HG03558 (cell line): ENCODE measurements around the gene GLI3.

Experiments used
- ATAC-seq: cut with Tn5 transposase; IDR thresholded peaks from one replicate; pipeline ENCODE4 v1.9.1; 2021; ENCODE audit warnings: moderate number of reproducible peaks; ENCODE audit not compliant: unreplicated experiment; ENCODE audit errors: extremely low read depth

GLI3 gene

DNA sequence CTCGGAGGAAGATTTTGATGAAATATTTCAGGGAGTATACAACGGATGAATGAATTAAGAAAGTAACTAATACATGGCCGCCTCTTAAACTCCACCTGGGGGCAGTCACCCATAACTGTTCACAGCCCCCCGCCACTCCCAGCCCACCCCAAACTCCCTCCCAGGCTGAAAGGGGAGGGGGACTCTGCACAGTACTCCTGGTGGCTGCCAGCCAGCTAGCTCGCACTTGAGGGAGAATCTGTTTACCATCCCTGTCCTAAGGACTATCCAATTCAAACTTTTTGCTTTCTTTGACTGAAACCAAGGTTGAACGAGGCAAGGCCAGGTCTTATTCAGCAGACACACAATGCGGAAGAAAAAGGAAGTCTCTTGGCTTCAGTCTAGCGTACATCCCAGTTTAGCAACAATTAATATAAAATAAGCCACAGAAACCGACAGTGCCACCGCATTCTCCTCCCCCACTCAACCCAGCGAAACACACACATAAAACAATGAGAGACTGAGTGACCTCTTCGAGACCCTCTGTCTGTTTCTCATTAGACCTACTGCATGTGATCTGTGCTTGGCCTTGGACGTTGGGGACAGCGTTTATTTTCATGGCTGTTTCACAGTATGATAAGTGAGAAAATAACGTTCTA, 219.5 kb downstream of the GLI3 start:
- no peak for ATAC-seq

GRCh38 chr7:42016517-42016916, 220.5 kb downstream of the GLI3 start:
- no peak for ATAC-seq

DNA sequence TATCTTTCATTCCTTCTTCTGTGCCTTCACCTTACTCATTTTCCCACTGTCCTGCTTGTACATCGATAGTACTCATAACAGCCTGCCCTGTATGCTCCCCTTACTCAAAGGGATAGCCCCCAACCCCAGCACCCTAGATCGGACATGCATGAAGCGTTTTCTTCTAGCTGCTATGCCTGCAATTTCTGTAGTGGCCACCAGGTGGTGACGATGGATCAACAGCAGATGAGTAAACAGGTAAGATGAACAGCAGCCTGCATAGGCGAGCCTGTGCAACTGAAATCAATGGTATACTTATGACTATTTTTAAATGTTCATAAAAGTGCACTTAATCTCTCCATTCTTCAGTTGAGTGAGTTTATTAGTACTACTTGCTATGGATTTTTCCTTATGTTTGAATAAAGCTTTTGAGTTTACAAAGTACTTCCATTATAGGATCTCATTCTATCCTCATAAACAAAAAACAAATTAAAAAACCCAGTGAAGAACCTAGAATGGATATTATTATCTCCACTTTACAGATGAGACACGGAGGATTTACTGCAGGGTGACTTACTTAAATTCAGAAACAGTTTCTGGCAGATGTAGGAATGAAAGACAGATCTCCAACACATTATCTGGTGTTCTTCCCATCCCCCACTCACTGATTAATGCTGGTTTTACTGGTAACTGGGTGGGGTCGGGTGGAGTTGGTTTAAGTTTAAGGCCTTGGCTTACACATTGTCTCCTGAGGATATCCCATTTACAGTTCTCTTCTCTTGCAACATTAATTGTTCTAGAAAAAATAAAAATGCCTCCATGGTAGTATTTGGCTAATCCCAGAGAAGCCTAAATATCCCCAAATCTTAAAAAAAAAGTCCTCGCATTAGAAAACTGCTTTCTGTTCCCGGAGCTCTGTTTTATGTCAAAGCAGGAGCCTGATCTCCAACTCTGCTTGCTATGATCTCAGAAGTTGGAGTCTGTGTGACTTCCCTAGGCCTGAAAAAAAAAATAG, 222.1 kb downstream of the GLI3 start:
- no peak for ATAC-seq

DNA sequence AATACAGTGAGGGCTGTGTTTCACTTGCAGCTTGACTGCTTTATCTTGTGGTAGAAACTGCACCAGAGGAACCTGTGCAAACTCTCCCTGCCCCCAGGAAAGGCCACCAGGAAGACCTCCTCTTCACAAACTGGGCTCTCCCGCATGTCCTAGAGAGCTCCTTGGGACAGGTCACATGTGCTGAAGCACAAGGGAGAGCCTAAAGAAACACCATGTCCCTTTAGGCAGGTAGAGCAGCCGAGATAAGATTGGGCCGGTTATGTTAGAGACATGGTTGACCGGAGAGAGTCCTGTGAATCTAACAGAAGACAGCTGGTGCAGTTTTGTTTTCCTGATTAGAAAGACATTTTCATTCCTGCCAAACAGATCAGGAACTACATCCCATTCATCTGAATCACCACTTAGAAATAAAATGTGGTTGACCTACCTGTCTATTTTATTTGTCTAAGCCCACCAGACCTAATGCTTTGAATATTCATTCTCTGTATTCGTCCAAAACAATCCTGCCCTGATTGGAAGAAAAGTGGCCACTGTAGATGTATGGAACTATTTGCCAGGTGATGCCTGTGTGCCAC, 224.1 kb downstream of the GLI3 start:
- ATAC-seq = no peak

- no peak for ATAC-seq
These were observed 224.7 kb downstream of the GLI3 start for GRCh38 chr7:42012313-42012712.

- ATAC-seq = no peak
These were observed 225.2 kb downstream of the GLI3 start for GRCh38 chr7:42011846-42012245.

- no peak for ATAC-seq
These were observed 226.3 kb downstream of the GLI3 start for GRCh38 chr7:42010751-42011150.

GRCh38 chr7:42006801-42007513, 230.1 kb downstream of the GLI3 start:
- no peak for ATAC-seq

DNA sequence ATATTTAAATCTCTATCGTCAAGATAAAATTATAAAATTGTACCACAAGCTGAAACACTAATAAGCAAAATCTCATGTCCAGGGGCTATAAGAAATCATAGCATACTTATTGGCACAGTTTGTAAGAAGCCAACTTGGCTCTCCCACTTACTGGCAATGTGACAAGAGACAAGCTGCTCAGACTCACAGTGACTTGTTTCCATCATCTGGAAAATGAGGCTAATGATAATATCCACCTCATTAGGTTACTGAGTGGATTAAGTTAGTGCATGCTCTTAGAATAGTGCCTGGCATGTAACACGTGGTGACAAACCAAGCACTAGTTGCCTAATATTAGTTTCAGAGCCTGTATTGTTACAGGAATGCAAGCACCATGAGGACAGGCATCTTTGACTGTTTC, 234.4 kb downstream of the GLI3 start:
- no peak for ATAC-seq

DNA sequence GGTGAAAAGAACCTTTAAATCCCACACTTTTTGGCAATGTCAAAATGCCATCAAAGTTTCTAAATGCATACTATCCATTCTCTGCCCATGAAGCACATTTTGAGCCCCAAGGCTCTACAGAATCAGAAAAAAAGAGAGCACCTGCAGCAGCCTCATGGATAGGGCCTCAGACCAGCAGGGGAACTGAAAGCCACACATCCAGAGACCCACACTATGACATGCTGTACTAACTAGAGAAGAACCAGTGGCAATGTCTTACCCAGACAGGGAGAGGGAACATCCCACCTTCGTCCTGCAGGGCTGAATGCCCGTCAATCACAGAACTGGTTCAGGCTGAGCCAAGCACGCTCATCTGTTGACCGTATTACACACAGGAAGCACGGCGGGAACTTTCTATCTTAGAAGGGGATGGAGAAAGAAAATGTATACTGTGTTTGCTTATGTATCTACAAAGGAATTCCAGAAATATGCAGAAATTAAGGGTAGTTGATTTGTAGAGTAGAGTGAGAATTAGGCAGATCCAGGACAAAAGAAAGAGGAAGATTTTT, 237.2 kb downstream of the GLI3 start:
- no peak for ATAC-seq

DNA sequence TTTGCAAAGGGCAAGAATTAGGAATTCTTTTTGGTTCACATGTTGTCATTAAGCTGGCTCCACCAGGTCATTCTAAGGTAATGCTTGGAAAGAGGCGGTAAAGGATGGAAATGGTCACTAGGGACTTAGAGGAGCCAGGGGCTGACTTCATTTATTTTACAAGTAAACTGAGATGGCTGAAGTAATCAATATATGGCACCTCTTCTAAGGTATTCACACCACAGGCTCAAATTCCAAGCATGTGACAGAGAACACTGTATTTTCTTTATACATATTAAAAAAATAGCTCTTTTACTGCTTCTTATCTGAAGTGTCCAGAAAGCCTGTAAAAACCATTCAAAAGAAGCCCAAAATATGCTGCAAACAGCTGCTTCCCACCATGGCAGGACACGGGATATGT, 239.0 kb downstream of the GLI3 start:
- no peak for ATAC-seq

DNA sequence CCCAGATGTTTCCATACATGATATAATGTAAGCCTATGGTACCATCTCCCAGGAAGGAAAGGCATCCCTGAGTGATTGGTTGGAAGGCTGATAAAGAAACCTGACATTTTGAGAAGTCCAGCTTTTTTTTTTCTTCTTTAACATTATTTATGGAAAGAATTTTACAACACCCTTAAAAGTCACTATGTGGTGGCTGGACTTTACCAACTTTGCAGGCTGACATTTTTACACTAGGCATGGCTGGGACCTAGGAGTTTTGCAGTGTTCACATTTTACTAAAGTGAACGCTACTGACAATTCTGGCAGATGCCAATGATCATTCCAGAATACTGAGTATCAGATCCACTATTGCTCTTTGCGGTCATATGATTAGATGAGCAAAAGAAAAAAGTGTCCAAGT, 239.9 kb downstream of the GLI3 start:
- no peak for ATAC-seq

- ATAC-seq = no peak
These were observed 240.5 kb downstream of the GLI3 start for GRCh38 chr7:41996381-41997035.

DNA sequence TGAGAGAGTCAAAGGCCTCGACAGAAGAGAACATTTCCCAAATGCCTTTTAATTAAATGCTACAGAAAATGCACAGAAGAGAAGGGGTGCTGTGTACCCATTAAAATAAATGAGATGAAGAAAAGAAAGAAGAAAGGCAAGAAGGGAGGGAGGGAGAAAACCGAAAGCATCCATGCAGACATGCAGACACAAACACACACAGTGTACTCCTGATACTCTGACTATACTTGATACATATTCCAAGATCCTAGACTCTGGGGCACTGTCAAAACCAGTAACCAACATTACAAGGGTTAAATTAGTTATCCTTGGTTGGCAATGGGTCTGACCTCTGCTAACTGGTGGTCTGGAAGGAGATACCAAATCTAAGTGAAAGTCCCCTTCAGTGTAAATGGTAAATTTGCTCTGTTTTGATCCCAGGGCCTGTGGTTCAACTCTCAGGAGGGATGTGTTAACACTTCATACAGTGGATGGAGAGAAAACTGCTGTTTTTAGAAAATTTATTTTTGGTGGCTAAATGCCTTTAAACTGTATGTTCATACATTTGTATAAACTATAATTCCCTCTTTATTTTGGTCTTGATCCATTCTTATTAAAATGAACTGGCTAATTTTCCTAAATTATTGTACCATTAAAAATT, 241.3 kb downstream of the GLI3 start:
- ATAC-seq = no peak

GRCh38 chr7:41994746-41995110, 242.3 kb downstream of the GLI3 start:
- no peak for ATAC-seq

- no peak for ATAC-seq
These were observed 242.8 kb downstream of the GLI3 start for GRCh38 chr7:41994036-41994745.

DNA sequence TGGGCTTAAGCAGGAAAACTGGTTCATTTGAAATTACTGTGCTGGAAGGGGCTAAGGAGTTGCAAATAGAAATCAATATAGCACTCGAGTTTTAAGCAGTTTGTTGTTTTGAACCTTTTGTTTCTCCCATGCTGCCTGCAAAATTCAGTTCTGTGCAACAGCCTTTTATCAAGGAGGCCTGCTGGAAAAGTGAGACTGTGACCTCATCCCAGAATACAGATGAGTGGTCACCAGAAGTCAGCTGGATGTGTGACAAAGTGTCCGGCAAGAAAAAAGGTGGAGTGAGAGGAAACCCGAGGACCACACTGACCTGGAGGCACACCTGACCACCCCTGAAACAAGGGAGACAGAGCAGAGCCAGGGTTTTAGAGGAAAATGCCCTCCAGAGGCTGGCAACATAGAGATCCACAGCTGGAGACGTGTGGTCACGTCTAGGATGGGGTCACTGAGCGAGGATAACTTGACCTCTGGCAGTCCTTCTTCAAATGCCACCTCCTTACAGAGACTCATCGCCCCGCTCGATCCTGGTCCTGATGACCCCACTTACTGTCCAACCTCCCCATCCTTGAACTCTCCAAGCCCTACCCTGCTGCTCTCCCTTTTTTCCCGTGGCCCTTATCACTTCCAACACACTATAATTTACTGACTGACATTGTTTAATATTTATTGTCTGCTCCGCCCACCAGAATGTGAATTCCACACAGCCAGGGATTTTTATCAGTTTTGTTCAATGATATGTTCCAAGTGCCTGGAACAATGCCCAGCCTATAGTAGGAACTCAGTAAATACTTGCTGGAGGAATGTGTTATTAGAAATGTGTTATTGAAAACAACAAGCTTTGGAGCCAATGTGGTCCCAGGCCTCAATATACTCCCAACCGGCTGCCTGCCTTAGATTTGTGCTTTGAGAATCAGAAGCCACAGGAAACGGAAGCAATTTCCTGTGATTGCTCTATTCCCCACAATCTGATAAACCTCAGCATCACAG, 243.8 kb downstream of the GLI3 start:
- no peak for ATAC-seq

- no peak for ATAC-seq
These were observed 252.1 kb downstream of the GLI3 start for GRCh38 chr7:41984888-41985287.
